ENCODE data around the gene SHLD1. TPM values are rescaled to one million over a fixed set of nuclear protein-coding genes. Genes with fewer than 3 reads are reported as not detected.

Gene SHLD1
- total RNA-seq, 1 experiment from 2014 or later: 13.5 TPM

DNA sequence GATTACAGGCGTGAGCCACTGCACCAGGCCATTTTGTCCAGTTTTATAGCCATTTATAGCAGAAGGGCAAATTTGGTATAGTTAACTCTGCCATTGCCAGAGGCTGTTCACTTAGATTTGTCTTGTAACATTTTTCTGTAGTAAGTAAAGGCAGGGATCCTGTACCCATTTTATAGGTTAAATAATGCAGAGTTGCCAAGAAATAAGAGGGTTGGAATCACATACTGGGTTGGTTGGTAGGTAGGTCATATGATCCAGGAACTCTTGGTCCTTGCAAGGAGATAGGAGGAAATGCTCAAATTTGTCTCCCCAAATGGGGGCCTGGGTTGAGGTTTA lies 68.1 kb downstream of the SHLD1 start:
- no peak for DNase-seq (ENCODE audit: low read depth)

- no peak for DNase-seq (ENCODE audit: low read depth)
Observed at GRCh38 chr20:5820738-5821137, 70.5 kb downstream of the SHLD1 start.

- peak; percentile 46 for DNase-seq (ENCODE audit: low read depth)
Observed at GRCh38 chr20:5821627-5822215, 71.5 kb downstream of the SHLD1 start.

DNA sequence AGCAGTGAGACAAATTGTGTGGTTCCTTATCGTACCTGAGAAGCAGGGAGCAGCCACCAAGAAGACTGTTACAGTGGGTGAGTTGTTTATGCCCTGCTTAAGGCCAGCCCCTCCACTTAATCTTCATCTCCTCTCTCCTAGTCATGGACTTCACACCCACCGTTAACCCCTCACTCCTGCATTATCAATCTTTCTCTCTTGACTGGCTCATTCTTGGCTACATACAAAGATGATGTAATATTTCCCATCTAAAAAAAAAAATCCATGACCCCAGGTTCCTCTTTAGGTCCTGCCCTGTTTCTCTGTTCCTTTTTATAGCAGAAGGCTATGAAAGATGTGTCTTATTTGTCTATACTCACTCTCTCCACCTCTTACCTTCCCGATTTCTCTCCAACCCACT lies 72.4 kb downstream of the SHLD1 start:
- no peak for DNase-seq (ENCODE audit: low read depth)

DNA sequence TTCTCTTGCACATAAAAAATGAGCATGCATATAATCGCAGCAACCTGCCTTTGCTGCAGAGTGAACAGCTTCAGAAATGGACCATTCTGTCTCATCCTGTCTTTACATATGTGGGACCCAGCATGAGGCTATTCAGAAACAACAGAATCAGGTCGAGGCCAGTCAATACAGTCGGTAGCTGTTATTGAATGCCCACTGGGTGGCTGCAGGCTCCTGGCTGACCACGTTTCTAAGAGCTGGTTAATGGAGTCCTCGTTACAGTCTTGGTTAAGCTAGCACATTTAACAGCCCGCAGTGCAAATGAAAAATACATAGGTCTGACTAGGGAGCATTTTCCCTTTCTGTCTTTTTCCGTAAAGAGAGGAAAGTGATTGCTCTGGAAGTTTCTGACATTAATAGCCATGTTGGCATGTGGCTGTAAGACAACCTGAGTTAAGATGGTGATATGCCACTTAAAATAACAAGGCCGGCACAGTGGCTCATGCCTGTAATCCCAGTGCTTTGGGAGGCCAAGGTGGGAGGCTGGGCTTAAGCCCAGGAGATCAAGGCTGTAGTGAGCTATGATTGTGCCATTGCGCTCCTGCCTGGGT lies 75.0 kb downstream of the SHLD1 start:
- no peak for DNase-seq (ENCODE audit: low read depth)

DNA sequence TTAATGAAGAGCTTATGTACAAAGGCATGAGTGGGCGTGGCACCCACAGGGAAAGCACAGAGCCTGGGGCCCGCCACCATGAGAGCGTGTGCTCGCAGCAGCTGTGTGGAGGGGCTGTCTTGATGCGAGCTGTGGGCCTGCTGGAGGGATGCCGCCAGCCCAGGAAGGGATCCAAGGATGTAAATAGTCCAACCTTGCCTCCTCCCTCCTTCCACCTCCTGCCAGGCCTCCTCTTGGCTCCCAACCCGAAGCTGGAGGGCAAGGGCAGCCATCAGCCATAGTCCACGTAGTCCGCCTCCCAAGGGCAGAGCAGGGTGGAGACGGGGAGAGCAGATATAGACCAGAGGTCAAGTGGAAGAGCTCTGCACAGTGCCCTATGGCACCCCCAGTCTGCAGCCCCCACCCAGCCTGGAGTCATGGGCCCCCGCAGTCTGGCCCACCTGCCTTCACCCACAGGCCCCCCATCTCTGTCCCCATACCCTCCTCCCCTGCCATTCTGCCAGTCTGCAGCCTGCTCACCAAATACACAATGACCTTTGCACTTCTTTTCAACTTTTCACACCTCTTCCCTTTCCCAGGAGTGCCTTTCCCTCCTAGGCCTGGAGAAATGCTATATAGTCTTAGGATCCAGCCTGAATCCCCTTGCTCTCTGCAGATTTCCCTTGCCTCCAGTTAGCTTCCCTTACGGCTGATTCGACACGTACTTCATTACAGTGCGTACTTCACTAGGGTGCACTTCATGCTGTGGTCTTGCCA lies 77.1 kb downstream of the SHLD1 start:
- no peak for DNase-seq (ENCODE audit: low read depth)

DNA sequence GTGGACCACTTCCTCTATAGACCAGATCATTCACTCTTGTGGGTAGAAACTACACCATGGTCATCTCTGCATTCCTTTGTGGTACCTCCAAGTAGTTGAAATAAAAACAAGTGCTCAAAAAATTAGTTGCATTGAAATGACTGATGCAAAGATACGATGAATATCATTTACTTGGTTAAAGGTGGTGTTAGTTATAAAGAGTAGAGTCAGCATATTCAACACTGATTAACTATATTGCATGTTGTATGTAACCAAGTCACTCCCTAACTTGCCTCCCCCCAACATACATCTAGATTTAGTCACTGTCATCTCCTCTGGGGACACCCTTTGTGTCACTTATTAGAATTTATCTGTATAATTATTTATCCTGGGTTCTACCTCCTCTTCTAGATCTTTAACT lies 77.7 kb downstream of the SHLD1 start:
- no peak for DNase-seq (ENCODE audit: low read depth)

DNA sequence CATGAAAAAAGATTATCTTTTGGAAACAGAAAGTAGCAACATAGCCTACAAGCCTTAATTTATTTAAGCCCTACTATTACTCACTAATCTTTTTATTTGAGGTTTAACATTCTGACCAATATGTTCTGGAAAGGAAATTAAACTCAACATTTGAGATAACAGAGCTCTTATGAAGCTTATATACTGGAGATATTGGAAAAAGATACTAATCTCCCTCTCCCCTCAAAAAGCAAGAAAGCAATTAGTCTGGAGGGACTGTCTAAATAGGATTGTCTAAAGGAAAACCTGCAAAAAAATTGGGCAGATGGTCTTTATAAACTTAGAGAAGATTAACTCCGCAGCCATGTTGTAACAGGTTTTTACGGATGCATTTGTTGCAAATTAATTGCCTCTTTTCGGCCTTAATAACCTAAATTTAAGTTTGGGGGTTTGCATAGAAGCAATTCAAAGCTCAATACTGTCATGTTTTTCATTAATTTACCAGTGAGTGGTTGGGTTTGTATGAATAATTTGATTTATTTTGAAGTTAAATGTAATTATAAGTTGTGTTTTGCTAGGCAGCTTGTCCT lies 79.1 kb downstream of the SHLD1 start:
- no peak for DNase-seq (ENCODE audit: low read depth)

DNA sequence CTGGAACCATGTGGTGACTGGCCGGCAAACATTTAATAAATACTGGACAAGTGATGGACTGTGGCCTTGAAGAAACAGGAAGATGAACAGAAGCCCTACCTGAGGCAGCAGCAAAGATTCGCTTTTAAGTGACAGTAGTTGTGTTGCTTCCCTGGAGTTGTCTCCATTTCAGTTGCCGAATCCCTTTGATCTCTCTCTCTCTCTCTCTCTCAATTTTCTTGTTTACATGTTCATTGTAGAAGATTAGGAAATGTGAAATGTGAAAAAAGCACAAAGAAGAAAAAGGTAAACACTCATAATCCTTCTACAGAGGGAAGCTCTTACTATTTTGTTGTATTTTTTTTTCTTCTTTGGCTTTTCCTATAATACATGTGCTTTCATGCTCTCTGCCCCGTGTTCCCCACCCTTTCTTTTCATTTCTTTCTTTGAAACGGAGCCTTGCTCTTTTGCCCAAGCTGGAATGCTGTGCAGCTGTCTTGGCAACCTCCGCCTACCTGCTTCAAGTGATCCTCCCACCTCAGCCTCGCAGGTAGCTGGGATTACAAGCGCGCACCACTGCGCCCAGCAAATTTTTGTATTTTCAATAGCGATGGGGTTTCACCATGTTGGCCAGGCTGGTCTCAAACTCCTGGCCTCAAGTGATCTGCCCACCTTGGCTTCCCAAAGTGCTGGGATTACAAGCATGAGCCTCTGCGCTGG lies 81.5 kb downstream of the SHLD1 start:
- DNase-seq (ENCODE audit: low read depth): no peak

GRCh38 chr20:5833309-5833941 lies 83.2 kb downstream of the SHLD1 start:
- DNase-seq (ENCODE audit: low read depth): no peak

DNA sequence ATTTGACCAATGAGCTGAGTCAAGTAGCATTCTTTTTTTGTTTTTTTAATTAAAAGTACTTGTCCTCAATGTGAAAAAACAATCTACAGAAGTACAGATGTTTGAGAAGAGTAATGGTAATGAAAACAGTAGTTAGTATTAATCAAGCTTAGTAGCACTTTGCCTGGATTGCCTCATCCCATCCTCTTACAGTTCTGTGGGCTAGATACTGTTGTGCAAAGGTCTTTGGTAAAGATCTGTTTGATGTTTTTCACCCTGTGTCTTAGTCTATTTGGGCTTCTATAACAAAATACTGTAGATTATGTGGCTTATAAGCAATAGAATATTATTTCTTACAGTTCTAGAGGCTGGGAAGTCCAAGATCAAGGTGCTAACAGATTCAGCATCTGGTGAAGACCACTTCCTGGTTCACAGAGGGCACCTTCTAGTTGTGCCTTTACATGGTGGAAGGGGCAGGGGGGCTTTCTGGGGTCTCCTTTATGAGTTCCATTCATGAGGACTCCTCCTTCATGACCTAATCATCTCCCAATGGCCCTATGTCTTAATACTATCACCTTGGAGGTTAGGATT lies 84.3 kb downstream of the SHLD1 start:
- no peak for DNase-seq (ENCODE audit: low read depth)

DNA sequence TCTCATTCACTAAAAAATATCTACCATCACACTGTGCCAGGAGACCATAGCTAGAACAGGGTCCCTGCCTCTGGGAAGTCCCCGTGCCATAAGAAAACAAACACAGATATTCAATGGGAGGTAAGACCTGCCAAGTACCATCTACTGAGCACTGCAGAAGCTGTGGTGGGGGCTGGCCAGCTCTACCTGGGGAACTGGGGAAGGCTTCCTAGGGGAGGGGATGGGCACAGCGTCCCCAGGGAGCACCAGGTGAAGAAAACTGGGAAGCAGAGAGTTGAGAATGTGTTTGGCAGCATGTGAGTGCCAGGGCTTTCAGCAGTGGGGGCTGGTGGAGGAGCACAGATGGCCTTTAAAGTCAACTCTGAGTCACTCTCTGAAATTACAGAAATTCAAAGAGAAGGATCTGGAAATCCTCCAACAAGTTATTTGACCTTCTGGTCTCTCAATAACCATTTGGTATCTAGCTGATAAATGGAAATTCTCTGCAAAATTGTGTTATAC lies 85.2 kb downstream of the SHLD1 start:
- DNase-seq (ENCODE audit: low read depth): peak; percentile 80

GRCh38 chr20:5835871-5836270 lies 85.7 kb downstream of the SHLD1 start:
- DNase-seq (ENCODE audit: low read depth): peak; percentile 76

GRCh38 chr20:5836569-5836968 lies 86.4 kb downstream of the SHLD1 start:
- no peak for DNase-seq (ENCODE audit: low read depth)

GRCh38 chr20:5840411-5841002 lies 90.3 kb downstream of the SHLD1 start:
- no peak for DNase-seq (ENCODE audit: low read depth)

GRCh38 chr20:5841522-5841921 lies 91.3 kb downstream of the SHLD1 start:
- no peak for DNase-seq (ENCODE audit: low read depth)

- DNase-seq (ENCODE audit: low read depth): no peak
Observed at GRCh38 chr20:5842465-5842864, 92.3 kb downstream of the SHLD1 start.

DNA sequence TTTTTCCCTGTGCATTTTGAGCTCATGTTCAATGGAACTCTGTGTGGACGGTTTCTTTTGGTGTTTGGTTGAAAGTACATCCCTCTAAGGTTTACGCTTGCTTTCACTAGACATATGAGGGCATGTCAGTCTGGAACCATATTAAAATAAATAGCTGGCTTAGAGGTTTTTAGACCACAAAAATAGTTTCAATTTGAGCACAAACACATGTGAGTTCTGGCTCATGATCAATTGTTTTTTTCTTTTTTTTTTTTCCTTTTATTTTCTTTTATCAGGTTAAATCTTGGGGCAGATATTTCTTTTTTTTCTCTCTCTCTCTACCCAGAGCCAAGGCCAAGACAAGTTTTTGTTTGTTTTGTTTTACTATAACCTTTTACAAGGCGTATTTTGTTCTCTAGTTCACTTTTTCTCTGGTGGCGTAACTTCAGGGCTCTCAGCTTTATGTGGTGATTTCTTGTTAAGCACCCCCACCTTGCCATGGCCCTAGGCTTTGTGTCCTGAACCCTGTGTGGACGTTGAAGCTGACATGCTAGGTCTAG lies 92.9 kb downstream of the SHLD1 start:
- no peak for DNase-seq (ENCODE audit: low read depth)

- peak; percentile 94 for DNase-seq (ENCODE audit: low read depth)
Observed at GRCh38 chr20:5844063-5844681, 94.0 kb downstream of the SHLD1 start.

All from M059J (cell line).